Neuron (in vitro differentiated cells): ENCODE data around the gene DUSP2.

Experiments
- H2AFZ ChIP-seq: one replicate; pipeline ENCODE4 v1.6.1; 2013; ENCODE audit warnings: low read depth, mild to moderate bottlenecking, inconsistent platforms, low read length, moderate library complexity
- H3K27me3 ChIP-seq: one replicate; pipeline ENCODE4 v1.6.1; 2013; ENCODE audit warnings: low read length; ENCODE audit not compliant: insufficient read depth
- H3K36me3 ChIP-seq: one replicate; pipeline ENCODE4 v1.6.1; 2013; ENCODE audit warnings: low read length; ENCODE audit not compliant: insufficient read depth
- H3K4me1 ChIP-seq: one replicate; pipeline ENCODE4 v1.6.1; 2013; ENCODE audit warnings: low read length; ENCODE audit not compliant: insufficient read depth
- H3K4me3 ChIP-seq: 2 replicates; pipeline ENCODE4 v1.5.1; 2013; ENCODE audit warnings: mild to moderate bottlenecking, low read length, moderate library complexity
- H3K9me3 ChIP-seq: one replicate; pipeline ENCODE4 v1.6.1; 2013; ENCODE audit warnings: low read length

The DUSP2 gene

DNA sequence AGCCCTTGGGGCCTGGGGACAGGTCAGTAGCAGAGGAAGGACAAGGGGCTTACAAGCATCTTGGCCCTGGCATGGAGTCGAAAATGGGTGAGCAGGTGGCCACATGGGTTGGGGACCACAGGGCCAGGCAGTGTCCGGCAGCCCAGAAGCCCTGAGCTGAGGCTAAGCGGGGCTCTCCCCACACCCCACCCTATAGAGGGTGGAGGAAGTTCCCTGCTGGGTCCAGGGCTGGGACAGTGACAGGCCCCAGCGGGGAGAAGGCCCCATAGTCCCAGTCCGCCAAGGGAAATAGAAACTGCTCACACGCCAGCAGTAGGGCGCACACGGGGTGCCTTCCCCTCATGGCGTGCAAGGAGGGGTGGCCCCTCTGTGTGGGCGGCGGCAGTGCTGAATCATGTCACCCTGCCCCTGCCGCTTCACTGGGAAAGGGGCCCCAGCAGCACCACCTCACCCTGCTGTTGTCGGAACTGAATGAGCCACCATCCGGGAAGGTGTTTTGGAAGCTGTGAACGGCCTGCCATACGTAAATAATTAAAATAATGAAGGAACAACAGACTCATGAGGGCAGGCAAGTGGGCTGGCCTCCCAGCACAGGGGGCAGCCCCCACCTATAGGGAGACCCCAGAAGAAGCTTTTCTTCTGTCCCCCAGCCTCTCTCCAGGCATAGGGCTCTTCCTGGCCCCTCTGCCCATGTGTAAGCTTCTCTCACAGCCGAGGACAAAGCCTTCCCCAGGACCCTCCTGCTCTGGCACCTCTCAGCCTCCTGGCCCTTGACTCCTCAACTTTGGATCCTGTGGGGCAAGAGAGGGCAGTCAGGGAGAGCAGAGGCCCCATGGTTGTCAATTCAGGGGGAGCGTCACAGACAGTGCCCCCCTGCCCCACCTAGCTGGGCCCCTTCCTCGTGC lies 12.7 kb upstream of the DUSP2 start:
- no peak overlapping the region for H2AFZ ChIP-seq
- no peaks in the 10 kb centered on the region for H3K36me3 ChIP-seq
- H3K27me3 ChIP-seq, result no peaks in the 10 kb centered on the region
- no peak overlapping the region for H3K4me3 ChIP-seq
- H3K9me3 ChIP-seq, result no peaks in the 10 kb centered on the region
- H3K4me1 ChIP-seq, result peaks cover 11% of the 10 kb centered on the region

DNA sequence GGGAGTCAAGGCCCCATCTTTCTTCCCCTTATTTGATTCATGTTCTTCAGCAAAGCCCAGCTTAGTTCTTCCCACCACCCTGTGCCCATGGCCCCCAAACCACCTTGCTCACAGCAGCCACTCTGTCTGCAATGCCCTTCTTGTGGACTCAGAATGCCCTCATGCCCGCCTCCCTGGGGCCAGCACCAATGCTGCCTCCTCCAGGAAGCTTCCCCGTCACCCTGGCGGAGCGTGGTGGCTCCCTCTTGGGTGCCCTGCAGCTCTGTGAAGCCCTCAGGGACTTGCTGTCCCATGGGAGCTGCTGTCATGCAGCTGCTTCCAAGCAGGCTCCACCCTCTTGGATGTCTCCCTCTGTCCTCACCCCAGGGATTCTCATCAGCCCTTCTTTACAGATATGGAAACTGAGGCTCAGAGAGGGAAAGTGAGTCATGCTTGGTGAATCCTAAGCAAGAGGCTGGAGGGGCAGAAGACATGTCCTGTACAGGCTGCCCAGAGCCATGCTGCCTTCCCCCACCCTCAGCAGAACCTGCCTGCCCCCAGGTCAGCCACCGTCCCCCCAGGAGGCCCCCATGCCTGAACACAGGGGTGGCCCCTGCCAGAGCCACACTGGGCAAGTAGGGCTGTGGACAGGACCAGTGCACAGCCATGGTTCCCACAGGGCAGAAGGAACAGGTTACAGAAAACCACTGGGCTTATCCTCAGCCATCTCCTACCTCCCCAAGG lies 11.8 kb upstream of the DUSP2 start:
- H3K4me1 ChIP-seq, result peaks cover 19% of the 10 kb centered on the region
- no peaks in the 10 kb centered on the region for H3K27me3 ChIP-seq
- no peak overlapping the region for H2AFZ ChIP-seq
- H3K9me3 ChIP-seq, result no peaks in the 10 kb centered on the region
- no peaks in the 10 kb centered on the region for H3K36me3 ChIP-seq
- H3K4me3 ChIP-seq, result no peak overlapping the region

DNA sequence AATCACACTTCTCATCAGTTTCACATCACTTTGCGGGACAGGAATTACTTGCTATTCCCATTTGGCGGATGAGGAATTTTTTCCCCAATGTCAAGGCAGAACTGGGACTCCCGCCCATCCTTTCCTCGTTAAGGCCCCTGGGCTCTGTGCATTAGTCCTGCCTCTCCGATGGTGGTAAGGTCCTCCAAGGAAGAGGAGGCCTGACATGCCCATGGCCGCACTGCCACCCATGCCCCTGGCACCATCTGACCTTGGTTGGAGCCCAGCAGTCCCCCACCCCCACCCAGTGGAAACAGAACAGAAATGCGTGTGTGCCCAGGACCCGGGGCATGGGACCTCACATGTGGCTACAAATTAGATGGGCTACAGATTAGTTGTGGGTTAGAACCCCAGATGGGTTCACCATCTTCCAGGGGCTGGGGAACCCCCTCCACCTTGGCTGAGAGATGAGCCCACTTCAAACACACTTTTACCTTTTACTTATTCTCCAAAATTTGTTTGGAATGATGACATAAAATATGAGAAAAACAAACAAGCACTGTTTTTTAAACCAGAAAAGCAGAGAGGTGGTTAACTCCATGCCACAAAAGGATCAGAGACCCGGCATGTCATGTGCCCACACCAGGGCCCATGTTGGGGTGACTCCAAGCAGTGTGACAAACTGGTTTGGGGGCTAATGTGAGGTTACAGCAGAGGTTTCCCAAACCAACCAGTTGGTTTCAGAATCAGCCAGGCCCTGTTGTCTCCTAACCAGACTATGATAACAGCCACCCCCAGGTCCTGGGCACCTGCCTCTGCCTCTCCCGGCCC lies 11.0 kb upstream of the DUSP2 start:
- Histone ChIP-seq H3K9me3 (no peaks in the 10 kb centered on the region), H3K27me3 (no peaks in the 10 kb centered on the region), H3K36me3 (no peaks in the 10 kb centered on the region), H3K4me1 (peaks cover 22% of the 10 kb centered on the region), H3K4me3 (no peak overlapping the region), H2AFZ (no peak overlapping the region)

DNA sequence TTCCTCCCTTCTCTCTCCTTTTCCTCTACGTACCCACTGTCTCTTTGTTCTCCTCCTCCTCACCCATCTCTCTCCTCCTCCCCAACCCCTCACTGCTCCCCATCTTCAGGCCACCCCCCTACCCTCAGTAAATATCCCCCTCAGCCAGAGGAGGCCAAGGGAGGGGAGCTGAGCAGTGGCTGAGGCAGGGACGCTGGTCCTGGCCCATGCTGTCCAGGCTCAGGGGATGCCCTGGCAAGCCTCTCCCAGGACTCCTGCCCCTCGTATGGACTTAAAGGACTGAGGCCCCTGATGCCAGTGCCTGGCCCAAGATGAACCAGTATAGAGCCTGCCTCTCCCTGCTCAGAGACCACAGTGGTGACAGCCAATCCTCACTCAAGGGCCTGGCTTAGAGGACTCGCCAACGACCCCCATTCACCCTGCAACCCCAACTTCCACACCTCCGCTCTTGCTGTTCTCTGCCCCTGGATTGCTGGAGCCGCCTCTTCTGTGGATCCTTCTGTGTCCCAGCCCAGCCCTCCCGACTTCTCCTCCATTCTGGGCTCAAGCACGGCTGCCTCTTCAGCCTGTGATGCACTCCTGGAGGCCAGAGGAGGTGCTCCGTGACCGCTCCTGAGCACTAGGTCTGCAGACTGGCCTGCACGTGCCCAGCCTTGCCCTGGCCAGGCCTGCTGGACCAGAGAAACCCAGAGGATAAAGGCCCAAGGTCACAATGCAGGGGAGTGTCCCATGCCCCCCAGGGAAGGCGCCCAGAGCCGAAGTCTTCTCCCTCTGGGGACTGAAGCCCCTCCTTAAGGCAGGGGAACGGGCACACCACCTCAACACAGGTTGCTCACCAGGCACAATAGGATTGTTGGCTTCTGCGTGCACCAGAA lies 9.5 kb upstream of the DUSP2 start:
- Histone ChIP-seq H3K4me1 (peaks cover 22% of the 10 kb centered on the region), H3K36me3 (no peaks in the 10 kb centered on the region), H2AFZ (no peak overlapping the region), H3K27me3 (no peaks in the 10 kb centered on the region), H3K9me3 (no peaks in the 10 kb centered on the region), H3K4me3 (no peak overlapping the region)

DNA sequence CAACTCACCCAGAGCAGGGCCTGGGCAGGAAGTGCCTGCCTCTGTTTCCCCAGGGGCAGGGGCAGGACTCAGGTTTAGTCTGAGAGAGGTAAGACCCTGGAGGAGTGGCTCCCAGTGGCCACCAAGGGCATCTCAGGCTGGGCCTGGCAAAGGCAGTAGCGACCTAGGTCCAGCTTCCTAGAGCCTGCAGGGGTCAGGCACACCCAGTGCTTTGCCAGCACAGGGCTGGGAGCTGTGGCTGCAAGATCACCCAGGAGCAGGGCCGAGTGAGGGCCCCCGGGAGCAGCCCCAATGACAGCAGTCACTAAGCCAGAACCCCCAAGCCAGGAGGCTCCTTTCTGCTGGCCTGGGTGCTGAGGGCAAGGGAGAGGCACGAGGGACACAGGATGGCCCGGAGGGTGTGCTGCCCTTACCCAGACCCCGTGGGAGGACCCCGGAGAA lies 8.8 kb upstream of the DUSP2 start:
- no peaks in the 10 kb centered on the region for H3K9me3 ChIP-seq
- H3K36me3 ChIP-seq, result no peaks in the 10 kb centered on the region
- no peak overlapping the region for H2AFZ ChIP-seq
- H3K4me3 ChIP-seq, result no peak overlapping the region
- peaks cover 24% of the 10 kb centered on the region for H3K4me1 ChIP-seq
- H3K27me3 ChIP-seq, result no peaks in the 10 kb centered on the region

DNA sequence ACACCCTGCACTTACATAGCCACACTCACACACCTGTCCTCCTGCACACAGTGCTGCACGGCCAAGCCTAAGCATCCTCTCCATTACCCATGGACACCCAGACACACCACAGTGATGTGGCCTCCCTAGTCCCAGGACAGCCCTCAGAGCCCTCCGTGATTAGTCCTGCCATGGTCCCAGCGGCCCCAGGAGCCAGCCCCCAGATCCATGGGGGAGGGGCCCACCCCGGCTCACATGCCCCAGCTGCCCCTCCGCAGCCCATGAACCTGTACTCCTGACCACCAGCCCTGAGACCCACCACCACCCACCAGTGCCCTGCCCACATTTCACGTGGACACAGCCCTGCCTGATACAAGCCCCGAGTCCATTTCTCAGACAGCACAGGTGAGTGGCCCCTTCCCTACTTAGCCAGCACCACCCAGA lies 8.1 kb upstream of the DUSP2 start:
- no peaks in the 10 kb centered on the region for H3K36me3 ChIP-seq
- no peaks in the 10 kb centered on the region for H3K9me3 ChIP-seq
- H3K27me3 ChIP-seq, result no peaks in the 10 kb centered on the region
- peaks cover 30% of the 10 kb centered on the region for H3K4me1 ChIP-seq
- H3K4me3 ChIP-seq, result no peak overlapping the region
- no peak overlapping the region for H2AFZ ChIP-seq

DNA sequence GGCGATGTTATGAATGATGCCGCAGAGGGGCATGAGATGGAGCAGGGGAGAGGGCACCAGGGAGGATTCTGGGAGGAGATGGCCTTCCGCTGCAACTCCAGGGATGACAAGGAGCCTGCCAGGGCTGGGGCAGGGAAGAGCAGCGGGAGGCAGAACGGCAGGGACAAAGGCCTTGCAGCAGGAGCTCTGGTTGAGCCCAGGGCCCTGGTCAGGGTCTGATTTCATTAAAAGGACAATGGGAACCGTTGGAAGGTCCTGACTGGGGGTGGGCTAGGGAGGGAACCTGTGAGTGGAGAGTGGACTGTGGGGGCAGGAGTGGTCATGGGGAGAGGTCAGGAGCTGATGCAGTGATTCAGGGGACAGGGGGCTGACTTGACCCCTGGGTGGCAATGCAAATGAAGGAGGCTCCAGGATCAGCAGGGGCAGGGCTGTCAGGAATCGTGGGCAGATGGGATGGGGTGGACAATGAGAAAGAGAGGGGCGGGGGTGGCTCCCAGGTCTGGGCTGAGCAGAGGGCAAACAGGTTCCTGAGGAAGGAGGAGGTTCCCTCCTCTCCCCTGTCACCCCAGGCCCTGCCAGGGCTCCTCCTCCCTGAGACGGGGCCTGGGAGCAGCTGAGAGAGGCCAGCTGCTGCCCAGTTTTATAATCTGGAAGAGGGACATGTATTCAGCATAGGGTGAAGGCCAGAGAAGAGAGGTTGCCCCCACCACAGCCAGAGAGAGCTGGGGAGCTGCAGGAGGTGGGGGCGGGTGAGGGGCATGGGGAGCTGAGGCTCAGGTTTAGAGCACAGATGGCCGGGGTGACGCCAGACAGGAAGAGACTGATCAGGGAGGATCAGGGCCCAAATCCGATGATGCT lies 7.3 kb upstream of the DUSP2 start:
- H3K36me3 ChIP-seq, result no peaks in the 10 kb centered on the region
- no peak overlapping the region for H3K4me3 ChIP-seq
- H3K27me3 ChIP-seq, result peaks cover 5% of the 10 kb centered on the region
- peak overlapping the region; percentile 1 for H2AFZ ChIP-seq
- peaks cover 32% of the 10 kb centered on the region for H3K4me1 ChIP-seq
- H3K9me3 ChIP-seq, result no peaks in the 10 kb centered on the region

DNA sequence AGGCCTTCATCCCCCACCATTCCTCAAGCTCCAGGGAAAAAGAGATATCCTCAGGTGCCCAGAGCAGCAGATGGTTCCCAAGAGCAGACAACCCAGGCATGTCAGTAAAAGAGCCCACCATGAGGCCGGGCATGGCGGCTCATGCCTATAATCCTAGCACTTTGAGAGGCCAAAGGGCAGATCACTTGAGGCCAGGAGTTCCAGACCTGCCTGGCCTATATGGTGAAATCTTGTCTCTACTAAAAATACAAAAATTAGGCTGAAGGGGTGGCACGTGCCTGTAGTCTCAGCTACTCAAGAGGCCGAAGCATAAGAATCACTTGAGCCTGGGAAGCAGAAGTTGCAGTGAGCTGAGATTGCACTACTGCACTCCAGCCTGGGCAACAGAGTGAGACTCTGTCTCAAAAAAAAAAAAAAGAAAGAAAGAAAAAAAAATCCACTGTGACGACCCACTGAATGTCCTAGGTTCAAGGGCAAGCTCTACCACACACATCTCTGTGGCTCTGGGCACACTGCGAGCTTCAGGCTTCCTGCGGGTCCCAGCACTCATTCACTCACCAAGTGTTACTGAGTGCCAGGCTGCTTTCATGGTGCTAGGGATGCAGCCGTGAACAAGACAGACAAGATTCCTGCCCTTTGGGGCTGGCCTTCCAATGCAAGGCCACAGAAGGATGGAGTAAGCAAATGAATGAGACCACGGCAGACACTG lies 6.5 kb upstream of the DUSP2 start:
- H3K4me3 ChIP-seq, result no peak overlapping the region
- no peak overlapping the region for H2AFZ ChIP-seq
- H3K27me3 ChIP-seq, result peaks cover 13% of the 10 kb centered on the region
- H3K4me1 ChIP-seq, result peaks cover 33% of the 10 kb centered on the region
- no peaks in the 10 kb centered on the region for H3K9me3 ChIP-seq
- no peaks in the 10 kb centered on the region for H3K36me3 ChIP-seq

DNA sequence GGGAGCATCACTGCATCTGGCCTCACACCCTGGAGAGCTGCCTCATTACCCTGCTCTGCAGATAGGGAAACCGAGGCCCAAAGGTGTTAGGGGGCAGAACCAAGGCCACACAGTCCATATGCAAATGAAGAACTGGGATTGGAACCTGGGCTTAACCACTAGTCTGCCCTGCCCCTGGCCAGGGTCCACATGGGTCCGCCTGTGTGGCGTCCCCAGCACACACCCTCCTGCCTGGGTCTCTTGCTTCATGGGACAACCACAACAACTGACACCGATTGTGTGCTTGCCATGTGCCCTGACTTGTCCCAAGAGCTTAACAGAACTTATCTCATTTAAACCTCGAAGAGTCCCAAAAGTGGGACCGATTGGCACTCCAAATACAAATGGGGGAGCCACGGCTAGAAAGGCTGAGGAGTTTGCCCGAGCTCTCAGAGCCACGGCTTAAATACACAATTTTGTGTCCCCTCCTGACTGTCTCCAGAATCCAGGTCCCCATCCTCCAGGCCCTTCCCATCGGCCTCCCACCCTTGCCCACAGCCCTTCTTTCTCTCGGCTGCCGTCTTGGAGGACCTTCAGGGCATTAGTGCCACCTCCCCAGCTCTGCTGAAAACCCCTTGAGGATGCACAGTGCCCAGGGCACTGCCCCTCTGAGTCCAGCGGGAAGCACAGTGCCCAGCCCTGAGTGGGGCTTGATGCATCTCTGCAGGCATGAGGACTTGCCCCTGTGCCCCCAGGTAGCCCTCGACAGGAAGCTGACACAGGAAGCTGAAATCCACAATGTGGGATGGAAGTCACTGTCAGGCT lies 5.8 kb upstream of the DUSP2 start:
- Histone ChIP-seq H3K9me3 (no peaks in the 10 kb centered on the region), H3K4me3 (no peak overlapping the region), H2AFZ (no peak overlapping the region), H3K27me3 (peaks cover 20% of the 10 kb centered on the region), H3K4me1 (peaks cover 35% of the 10 kb centered on the region), H3K36me3 (no peaks in the 10 kb centered on the region)

DNA sequence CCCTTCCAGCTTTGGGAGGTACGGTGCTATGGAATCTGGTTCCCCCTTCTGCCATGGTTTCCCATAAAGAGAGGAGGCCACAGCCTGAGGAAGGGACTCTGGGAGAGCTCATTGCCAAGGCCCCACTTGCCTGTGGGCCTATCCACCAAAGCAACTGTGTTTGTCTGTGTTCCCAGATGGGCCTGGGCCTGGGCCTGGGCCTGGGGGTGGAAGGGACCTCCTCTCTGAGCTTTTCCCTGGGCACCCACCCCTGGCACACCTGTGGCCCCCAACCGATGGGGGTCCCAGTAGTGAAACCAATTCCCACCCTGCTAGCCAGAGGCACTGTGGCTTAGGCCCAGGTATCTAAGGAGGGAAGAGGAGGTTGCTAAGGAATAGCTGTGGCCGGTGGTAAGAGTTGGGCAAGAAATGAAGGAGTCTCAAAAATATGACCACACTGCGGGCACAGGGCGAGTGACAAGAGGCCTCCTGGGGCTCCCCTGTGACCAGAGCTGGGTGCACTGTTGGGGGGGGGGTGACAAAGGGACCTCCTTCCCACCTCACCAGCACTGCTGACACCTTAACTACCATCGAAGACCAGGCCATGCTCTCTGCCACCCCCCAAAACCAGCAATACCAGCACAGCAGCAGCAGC lies 4.9 kb upstream of the DUSP2 start:
- H3K9me3 ChIP-seq, result no peaks in the 10 kb centered on the region
- no peak overlapping the region for H3K4me3 ChIP-seq
- H3K27me3 ChIP-seq, result peaks cover 26% of the 10 kb centered on the region

More for the DNA sequence above, 4.9 kb upstream of the DUSP2 start:
- peaks cover 35% of the 10 kb centered on the region for H3K4me1 ChIP-seq
- no peaks in the 10 kb centered on the region for H3K36me3 ChIP-seq
- no peak overlapping the region for H2AFZ ChIP-seq
